Tibial artery (tissue), 4 donors: ENCODE measurements around the gene NSUN6.

Experiments used
- DNase-seq, 2 donors: peaks; one replicate each; pipeline ENCODE4 v3.0.0-alpha.2; 2019
- H3K27ac ChIP-seq, 2 donors: fragments of 200-600 bp; sonication (generic) in 1 of 2; 1 replicate in 1 of 2; 2 replicates in 1 of 2; pipeline ENCODE4 v1.5.1; 2018 to 2019; ENCODE audit warnings: mild to moderate bottlenecking in 1 of 2
- H3K27me3 ChIP-seq, 2 donors: fragments of 200-600 bp; sonication (generic) in 1 of 2; one replicate each; pipeline versions ENCODE4 v1.5.1 to v1.6.0; 2016 to 2019
- H3K36me3 ChIP-seq, 3 donors: fragments of 200-600 bp; sonication (generic) in 2 of 3; one replicate each; pipeline ENCODE4 v1.5.1; 2016 to 2019; ENCODE audit warnings: mild to moderate bottlenecking in 2 of 3
- H3K4me1 ChIP-seq, 4 donors: fragments of 200-600 bp; sonication (generic) in 2 of 4; 1 replicate in 3 of 4; 2 replicates in 1 of 4; pipeline ENCODE4 v1.5.1; 2016 to 2019
- H3K4me3 ChIP-seq, 2 donors: fragments of 200-600 bp; sonication (generic) in 1 of 2; 1 replicate in 1 of 2; 2 replicates in 1 of 2; pipeline ENCODE4 v1.5.1; 2018 to 2019; ENCODE audit warnings: mild to moderate bottlenecking in 2 of 2
- H3K9me3 ChIP-seq, 3 donors: fragments of 200-600 bp; sonication (generic) in 1 of 3; one replicate each; pipeline ENCODE4 v1.5.1; 2016 to 2019
- CTCF ChIP-seq, 2 experiments: fragments of 200-600 bp in 1 of 2; fragments of 450-650 bp in 1 of 2; IDR thresholded peaks; one replicate each; pipeline ENCODE4 v1.5.1; 2017 to 2019; ENCODE audit warnings: antibody characterized with exemption in 2 of 2, mild to moderate bottlenecking in 1 of 2, moderate library complexity in 1 of 2
- intact Hi-C: fragments of 100-400 bp; cut with DNase I; formaldehyde crosslinking; loops from one replicate; pipeline ENCODE4 v1.15.0; 2023; ENCODE audit warnings: low total_unique reads

The NSUN6 gene

DNA sequence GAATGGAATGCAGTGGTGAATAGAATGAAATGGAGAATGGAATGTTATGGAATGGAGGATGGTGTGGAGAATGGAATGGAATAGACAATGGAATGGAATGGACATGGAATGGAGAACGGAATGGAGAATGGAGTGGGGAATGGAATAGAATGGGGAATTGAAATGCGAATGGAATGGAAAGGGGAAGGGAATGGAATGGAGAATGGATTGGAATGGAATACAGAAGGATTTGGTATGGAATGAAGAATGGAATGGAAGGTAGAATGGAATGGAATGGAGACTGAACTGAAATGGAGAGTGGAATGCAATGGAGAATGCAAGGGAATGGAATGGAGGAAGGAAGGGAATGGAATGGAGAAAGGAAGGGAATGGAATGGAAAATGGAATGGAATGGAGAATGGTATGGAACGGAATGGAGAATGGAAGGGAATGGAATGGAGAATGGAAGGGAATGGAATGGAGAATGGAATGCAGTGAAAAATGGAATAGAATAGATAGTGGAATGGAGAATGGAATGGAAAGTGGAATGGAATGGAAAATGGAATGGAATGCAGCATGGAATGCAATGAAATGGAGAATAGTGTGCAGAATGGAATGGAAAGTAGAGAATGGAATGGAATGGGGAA, 94.8 kb downstream of the NSUN6 start:
- no peaks in the 10 kb centered on the region for H3K27me3 ChIP-seq
- H3K36me3 ChIP-seq, result peaks cover 29 to 79% (median 53%) of the 10 kb centered on the region in 3 donors
- H3K4me3 ChIP-seq, result no peak overlapping the region
- H3K27ac ChIP-seq, result no peak overlapping the region
- DNase-seq, result no peak
- H3K9me3 ChIP-seq, result no peaks in the 10 kb centered on the region
- no peaks in the 10 kb centered on the region for H3K4me1 ChIP-seq
- TF ChIP-seq CTCF (IDR thresholded peaks at IDR 0.05), result no peak
- intact Hi-C loops, result no loop called here

GRCh38 chr10:18554479-18554878, 96.9 kb downstream of the NSUN6 start:
- Histone ChIP-seq H3K36me3 (peaks cover 20 to 71% (median 46%) of the 10 kb centered on the region in 3 donors), H3K27me3 (no peaks in the 10 kb centered on the region), H3K9me3 (no peaks in the 10 kb centered on the region), H3K4me3 (no peak overlapping the region), H3K27ac (no peak overlapping the region), H3K4me1 (no peaks in the 10 kb centered on the region)
- no peak for DNase-seq
- intact Hi-C loops, result no loop called here
- TF ChIP-seq CTCF (IDR thresholded peaks at IDR 0.05), result no peak

GRCh38 chr10:18551473-18551872, 99.9 kb downstream of the NSUN6 start:
- intact Hi-C loops, result no loop called here
- no peaks in the 10 kb centered on the region for H3K4me1 ChIP-seq
- no peak for TF ChIP-seq CTCF (IDR thresholded peaks at IDR 0.05)
- no peaks in the 10 kb centered on the region for H3K9me3 ChIP-seq
- no peak overlapping the region for H3K27ac ChIP-seq
- no peaks in the 10 kb centered on the region for H3K27me3 ChIP-seq
- peaks cover 12 to 42% (median 40%) of the 10 kb centered on the region in 3 donors for H3K36me3 ChIP-seq
- H3K4me3 ChIP-seq, result no peak overlapping the region
- DNase-seq, result no peak

GRCh38 chr10:18549105-18549504, 102.3 kb downstream of the NSUN6 start:
- no peaks in the 10 kb centered on the region for H3K4me1 ChIP-seq
- peaks cover 4 to 28% (median 21%) of the 10 kb centered on the region in 3 donors for H3K36me3 ChIP-seq
- intact Hi-C loops, result no loop called here

DNA sequence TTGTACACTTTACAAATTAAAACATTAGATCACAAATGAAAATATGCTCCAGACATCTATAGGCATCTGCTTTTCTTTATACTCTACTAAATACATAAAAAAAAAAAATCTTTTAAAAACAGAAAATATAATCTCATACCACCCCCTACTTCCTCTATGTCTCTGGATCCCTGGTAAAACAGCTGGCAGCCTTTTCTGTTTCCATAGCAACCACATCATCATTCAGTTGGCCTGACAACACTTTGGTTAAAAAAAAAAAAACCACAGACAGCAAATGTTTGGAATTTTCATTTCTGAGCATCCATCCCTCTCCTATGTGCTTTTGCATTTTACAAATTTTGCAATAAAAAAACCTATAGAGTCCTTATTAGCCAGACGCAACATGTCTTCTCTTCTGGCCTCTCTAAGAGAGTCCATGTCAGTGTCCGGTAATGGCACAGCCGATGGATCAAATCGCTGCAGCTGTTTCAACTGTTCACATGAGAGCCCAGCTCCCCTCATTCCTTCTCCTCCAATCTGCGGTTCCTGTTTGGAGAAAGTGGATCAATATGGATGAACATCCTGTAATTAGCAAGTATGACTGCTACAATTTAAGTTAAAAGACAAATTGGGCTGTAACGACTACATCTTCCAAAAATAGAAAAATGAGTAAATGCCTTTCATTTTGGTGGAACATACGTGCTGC, 105.6 kb downstream of the NSUN6 start:
- DNase-seq, result no peak
- Histone ChIP-seq H3K27ac (no peak overlapping the region), H3K36me3 (peaks cover under 1 to 27% (median 16%) of the 10 kb centered on the region in 3 donors), H3K9me3 (no peaks in the 10 kb centered on the region), H3K4me1 (no peaks in the 10 kb centered on the region), H3K4me3 (no peak overlapping the region), H3K27me3 (no peaks in the 10 kb centered on the region)
- TF ChIP-seq CTCF (IDR thresholded peaks at IDR 0.05), result no peak
- intact Hi-C loops, result no loop called here

More at GRCh38 chr10:18549105-18549504, 102.3 kb downstream of the NSUN6 start:
- Histone ChIP-seq H3K27ac (no peak overlapping the region), H3K4me3 (no peak overlapping the region), H3K27me3 (no peaks in the 10 kb centered on the region), H3K9me3 (no peaks in the 10 kb centered on the region)
- TF ChIP-seq CTCF (IDR thresholded peaks at IDR 0.05), result no peak
- DNase-seq, result no peak
